Vagina (tissue), 2 donors: ENCODE measurements around the gene NKAIN2.

Source experiments
- CTCF ChIP-seq, 3 experiments: fragments of 450-650 bp in 2 of 3; fragments of 200-600 bp in 1 of 3; sonication (generic) in 1 of 3; IDR thresholded peaks; one replicate each; pipeline ENCODE4 v1.5.1; 2017 to 2019; ENCODE audit warnings: antibody characterized with exemption in 3 of 3, mild to moderate bottlenecking in 2 of 3, moderate library complexity in 2 of 3
- POLR2A ChIP-seq, 2 donors: fragments of 450-650 bp; IDR thresholded peaks; one replicate each; pipeline ENCODE4 v1.6.1; 2017; ENCODE audit warnings: antibody characterized with exemption in 2 of 2, mild to moderate bottlenecking in 2 of 2, moderate library complexity in 2 of 2
- POLR2AphosphoS5 ChIP-seq, 2 donors: sonication (generic); formaldehyde crosslinking; IDR thresholded peaks; one replicate each; pipeline ENCODE4 v1.9.0; 2017; ENCODE audit warnings: antibody characterized with exemption in 2 of 2, mild to moderate bottlenecking in 2 of 2, low read depth in 1 of 2; ENCODE audit not compliant: insufficient read depth in 1 of 2

DNA sequence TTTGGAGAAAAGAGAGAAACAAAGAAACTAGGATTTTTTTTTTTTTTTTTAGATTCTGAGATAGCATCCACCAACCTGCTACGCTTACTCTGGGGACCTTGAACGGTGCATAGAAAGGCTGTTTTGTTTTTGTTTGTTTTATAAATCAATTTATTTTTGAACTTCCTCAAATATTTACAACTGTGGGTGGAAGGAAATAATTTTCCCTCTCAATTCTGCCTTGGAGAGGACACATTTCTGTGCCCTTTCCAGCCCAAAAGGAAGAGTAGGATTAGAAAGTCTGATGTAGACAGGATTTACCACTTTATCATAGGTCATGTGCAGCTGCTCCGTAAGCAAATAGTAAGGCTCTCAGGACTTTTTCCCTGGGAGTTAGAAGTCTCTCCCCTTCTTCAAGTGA lies 190.5 kb downstream of the NKAIN2 start:
- TF ChIP-seq CTCF (IDR thresholded peaks at IDR 0.05) = no peak
- no peak for TF ChIP-seq POLR2A (IDR thresholded peaks at IDR 0.05)
- no peak for TF ChIP-seq POLR2AphosphoS5 (IDR thresholded peaks at IDR 0.05; ENCODE audit: insufficient read depth in 1 of 2, low read depth in 1 of 2)
